Parathyroid adenoma (tissue), 2 donors: ENCODE measurements around the gene RD3L.
A peak's percentile ranks its signal among the peaks of the same experiment; 100 is the strongest.

ENCODE experiments used
- H2AFZ ChIP-seq: fragments of 300-600 bp; sonication (generic); one replicate; pipeline ENCODE4 v1.7.0; 2017; ENCODE audit warnings: antibody characterized with exemption, mild to moderate bottlenecking
- H3K27ac ChIP-seq: fragments of 300-600 bp; sonication (generic); one replicate; pipeline ENCODE4 v1.7.0; 2017
- H3K27me3 ChIP-seq: fragments of 300-600 bp; sonication (generic); one replicate; pipeline ENCODE4 v1.7.0; 2017; ENCODE audit warnings: low read length; ENCODE audit not compliant: control insufficient read depth, insufficient read depth
- H3K36me3 ChIP-seq: fragments of 300-600 bp; sonication (generic); one replicate; pipeline ENCODE4 v1.7.0; 2017; ENCODE audit warnings: low read length; ENCODE audit not compliant: control insufficient read depth, insufficient read depth
- H3K4me1 ChIP-seq: fragments of 300-600 bp; sonication (generic); one replicate; pipeline ENCODE4 v1.7.0; 2017; ENCODE audit warnings: control low read depth
- H3K4me2 ChIP-seq: fragments of 300-600 bp; sonication (generic); one replicate; pipeline ENCODE4 v1.7.0; 2017; ENCODE audit warnings: low read length
- H3K4me3 ChIP-seq: fragments of 300-600 bp; sonication (generic); one replicate; pipeline ENCODE4 v1.7.0; 2017; ENCODE audit warnings: low read depth, low read length
- H3K79me2 ChIP-seq: fragments of 300-600 bp; sonication (generic); one replicate; pipeline ENCODE4 v1.7.0; 2017; ENCODE audit warnings: control low read depth
- H3K9ac ChIP-seq: fragments of 300-600 bp; sonication (generic); one replicate; pipeline ENCODE4 v1.7.0; 2017; ENCODE audit warnings: mild to moderate bottlenecking
- H3K9me3 ChIP-seq: fragments of 300-600 bp; sonication (generic); one replicate; pipeline ENCODE4 v1.7.0; 2017; ENCODE audit warnings: low read length; ENCODE audit not compliant: control insufficient read depth
- CTCF ChIP-seq: fragments of 300-600 bp; sonication (generic); IDR thresholded peaks from one replicate; pipeline ENCODE4 v1.7.0; 2017; ENCODE audit warnings: antibody characterized with exemption, mild to moderate bottlenecking
- donor health status: primary hyperparathyroidism.

RD3L gene

DNA sequence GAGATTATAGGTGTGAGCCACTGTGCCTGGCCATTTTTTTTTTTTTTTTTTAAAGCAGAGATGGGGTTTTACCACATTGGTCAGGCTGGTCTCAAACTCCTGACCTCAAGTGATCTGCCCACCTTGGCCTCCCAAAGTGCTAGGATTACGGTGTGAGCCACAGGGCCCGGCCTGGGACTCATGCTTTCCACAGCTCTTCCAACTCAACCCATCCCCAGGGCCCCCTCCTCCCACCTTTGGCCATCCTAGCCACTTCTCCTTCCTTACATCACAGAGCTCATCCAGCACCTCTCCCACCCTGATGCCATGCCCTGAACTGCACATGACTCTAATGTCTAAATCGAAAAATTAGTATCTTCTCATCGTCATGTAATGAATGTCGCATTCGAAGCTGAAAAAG, 26.7 kb downstream of the RD3L start:
- Histone ChIP-seq H3K4me1 (peaks cover 1% of the 10 kb centered on the region), H3K9ac (no peak overlapping the region), H3K27me3 (no peaks in the 10 kb centered on the region), H3K4me2 (no peak overlapping the region), H3K36me3 (no peaks in the 10 kb centered on the region), H3K9me3 (no peaks in the 10 kb centered on the region), H2AFZ (no peak overlapping the region), H3K27ac (no peak overlapping the region), H3K4me3 (no peak overlapping the region), H3K79me2 (peaks cover 41% of the 10 kb centered on the region)
- TF ChIP-seq CTCF, result no peak

DNA sequence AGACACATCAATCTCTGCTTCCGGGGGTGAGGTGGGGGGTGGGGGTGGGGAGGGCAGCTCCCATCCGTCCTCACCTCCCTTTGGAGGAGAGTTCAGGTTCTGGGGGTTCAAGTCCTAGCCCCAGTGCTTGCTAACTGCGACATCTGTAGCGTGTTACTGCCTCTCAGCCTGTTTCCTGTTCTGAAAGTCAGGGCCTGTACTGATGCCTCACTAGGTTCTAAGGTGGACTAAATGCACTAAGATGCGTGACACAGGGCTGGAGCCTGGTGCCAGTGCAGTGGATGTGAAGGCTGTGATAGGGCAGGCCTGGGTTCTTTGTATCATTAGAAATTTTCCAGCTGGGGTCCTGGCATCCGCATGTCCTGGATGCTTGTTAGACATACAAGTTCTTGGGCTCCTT, 31.3 kb downstream of the RD3L start:
- Histone ChIP-seq H3K4me3 (no peak overlapping the region), H3K9me3 (no peaks in the 10 kb centered on the region), H3K27ac (no peak overlapping the region), H3K27me3 (no peaks in the 10 kb centered on the region), H3K36me3 (no peaks in the 10 kb centered on the region), H2AFZ (no peak overlapping the region), H3K4me1 (peaks cover 9% of the 10 kb centered on the region), H3K9ac (no peak overlapping the region), H3K4me2 (no peak overlapping the region), H3K79me2 (peaks cover 5% of the 10 kb centered on the region)
- no peak for TF ChIP-seq CTCF

- no peak overlapping the region for H3K4me3 ChIP-seq
- no peak overlapping the region for H3K27ac ChIP-seq
- peak overlapping the region; percentile 56 for H3K4me2 ChIP-seq
- H2AFZ ChIP-seq, result peak overlapping the region; percentile 68
- TF ChIP-seq CTCF, result peak; percentile 95
- H3K9me3 ChIP-seq, result no peaks in the 10 kb centered on the region
- no peaks in the 10 kb centered on the region for H3K36me3 ChIP-seq
- H3K9ac ChIP-seq, result no peak overlapping the region
- peaks cover 9% of the 10 kb centered on the region for H3K4me1 ChIP-seq
- H3K79me2 ChIP-seq, result peaks cover 2% of the 10 kb centered on the region
- H3K27me3 ChIP-seq, result no peaks in the 10 kb centered on the region
These were observed 31.9 kb downstream of the RD3L start for GRCh38 chr14:103910262-103910935.

DNA sequence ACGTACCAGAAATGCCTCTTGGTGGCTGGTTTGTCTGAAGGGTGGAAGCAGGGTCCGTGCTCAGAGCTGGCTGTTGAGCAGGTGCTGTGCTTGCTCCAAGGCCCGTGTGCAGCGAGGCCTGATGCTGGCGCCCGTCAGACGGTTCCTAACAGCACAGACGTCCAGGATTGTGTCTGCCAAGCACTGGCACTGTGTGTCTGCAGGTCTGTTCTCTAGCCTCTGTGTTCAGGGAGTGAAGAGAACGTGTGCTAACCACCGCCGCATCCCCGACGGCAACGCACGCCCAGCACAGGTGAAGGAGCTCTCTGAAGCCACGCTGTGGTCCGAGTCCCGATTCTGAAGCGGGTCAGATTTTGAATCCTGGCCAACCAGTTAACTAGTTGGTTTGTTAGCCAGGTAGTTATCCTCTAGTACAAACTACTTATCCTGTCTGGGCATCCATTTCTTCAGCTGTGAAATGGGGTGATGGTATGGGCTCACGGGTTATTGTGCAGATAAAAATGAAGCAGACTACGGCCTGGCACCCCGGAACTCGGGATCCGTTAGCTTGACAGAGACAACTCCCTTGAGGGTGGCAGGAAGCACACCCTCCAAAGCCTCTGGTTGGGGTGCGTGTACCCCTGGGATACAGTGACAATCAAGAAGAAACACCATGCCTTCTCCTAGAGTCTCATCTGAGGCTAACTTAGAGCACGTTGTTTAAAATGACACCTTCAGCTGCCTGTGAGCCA, 32.6 kb downstream of the RD3L start:
- H3K27me3 ChIP-seq, result no peaks in the 10 kb centered on the region
- no peak overlapping the region for H3K27ac ChIP-seq
- H3K36me3 ChIP-seq, result no peaks in the 10 kb centered on the region
- peak overlapping the region; percentile 56 for H3K4me2 ChIP-seq
- H3K4me3 ChIP-seq, result no peak overlapping the region
- no peaks in the 10 kb centered on the region for H3K9me3 ChIP-seq
- peaks cover 9% of the 10 kb centered on the region for H3K4me1 ChIP-seq
- peak overlapping the region; percentile 68 for H2AFZ ChIP-seq
- H3K9ac ChIP-seq, result no peak overlapping the region
- TF ChIP-seq CTCF, result no peak
- no peaks in the 10 kb centered on the region for H3K79me2 ChIP-seq
